GM19025 (cell line): Measurements from ENCODE around the gene SLC37A3.
"Not testable (repeated sequence)": the region's sequence is repeated elsewhere in the genome, so short reads cannot be mapped to it uniquely, and the experiment has no call there.

Source experiments
- ATAC-seq: cut with Tn5 transposase; IDR thresholded peaks from one replicate; pipeline ENCODE4 v1.9.1; 2021; ENCODE audit warnings: mild to moderate bottlenecking, low read depth, moderate library complexity; ENCODE audit not compliant: unreplicated experiment

SLC37A3 gene

GRCh38 chr7:140315498-140316164 is 82.7 kb downstream of the SLC37A3 start:
- no peak for ATAC-seq

GRCh38 chr7:140314573-140315480 is 83.5 kb downstream of the SLC37A3 start:
- ATAC-seq, result no peak

- no peak for ATAC-seq
Measured at GRCh38 chr7:140312141-140312846, 86.0 kb downstream of the SLC37A3 start.

GRCh38 chr7:140311128-140311527 is 87.2 kb downstream of the SLC37A3 start:
- not testable (repeated sequence) for ATAC-seq

- no peak for ATAC-seq
Measured at GRCh38 chr7:140310337-140311002, 87.9 kb downstream of the SLC37A3 start.

GRCh38 chr7:140308060-140308459 is 90.3 kb downstream of the SLC37A3 start:
- ATAC-seq, result no peak

GRCh38 chr7:140304191-140304799 is 94.0 kb downstream of the SLC37A3 start:
- no peak for ATAC-seq

- ATAC-seq, result no peak
Measured at GRCh38 chr7:140300243-140301136, 97.8 kb downstream of the SLC37A3 start.

- no peak for ATAC-seq
Measured at GRCh38 chr7:140298213-140298612, 100.1 kb downstream of the SLC37A3 start.

- ATAC-seq, result no peak
Measured at GRCh38 chr7:140297192-140297591, 101.1 kb downstream of the SLC37A3 start.

- no peak for ATAC-seq
Measured at GRCh38 chr7:140295224-140295738, 103.0 kb downstream of the SLC37A3 start.

- ATAC-seq, result no peak
Measured at GRCh38 chr7:140294454-140294853, 103.9 kb downstream of the SLC37A3 start.

- no peak for ATAC-seq
Measured at GRCh38 chr7:140292438-140292837, 105.9 kb downstream of the SLC37A3 start.

GRCh38 chr7:140289804-140290203 is 108.5 kb downstream of the SLC37A3 start:
- no peak for ATAC-seq

GRCh38 chr7:140287988-140288387 is 110.3 kb downstream of the SLC37A3 start:
- no peak for ATAC-seq

GRCh38 chr7:140285938-140286337 is 112.4 kb downstream of the SLC37A3 start:
- ATAC-seq, result no peak

- ATAC-seq, result no peak
Measured at GRCh38 chr7:140284062-140284461, 114.3 kb downstream of the SLC37A3 start.
